GM23338 (cell line): ENCODE measurements around the gene ABCB8. TPM values are rescaled to one million over a fixed set of nuclear protein-coding genes. Genes with fewer than 3 reads are reported as not detected.

Experiments
- ATAC-seq: fragments of 200-7000 bp; cut with Tn5 transposase; 3 replicates; pipeline ENCODE4 v1.9.1; 2020
- DNase-seq: peaks from one replicate; pipeline ENCODE4 v3.0.0-alpha.2; 2015; ENCODE audit warnings: low spot score
- H2AFZ ChIP-seq: fragments of 200-600 bp; sonication (generic); 2 replicates; pipeline ENCODE4 v1.8.0; 2016; ENCODE audit warnings: antibody characterized with exemption, mild to moderate bottlenecking, moderate library complexity
- H3F3A ChIP-seq: fragments of 200-600 bp; sonication (generic); replicated peaks from 2 replicates; pipeline ENCODE4 v1.8.0; 2017; ENCODE audit warnings: antibody characterized with exemption, mixed run types, low read depth
- H3K27ac ChIP-seq: fragments of 200-600 bp; sonication (generic); 2 replicates; pipeline ENCODE4 v1.6.1; 2016; ENCODE audit warnings: low read depth
- H3K27me3 ChIP-seq: fragments of 200-600 bp; sonication (generic); 2 replicates; pipeline ENCODE4 v1.8.0; 2016; ENCODE audit warnings: mild to moderate bottlenecking, mixed run types, moderate library complexity; ENCODE audit not compliant: insufficient read depth
- H3K36me3 ChIP-seq: fragments of 200-600 bp; sonication (generic); 2 replicates; pipeline ENCODE4 v1.8.0; 2016; ENCODE audit warnings: mild to moderate bottlenecking; ENCODE audit not compliant: insufficient read depth
- H3K4me1 ChIP-seq: fragments of 200-600 bp; sonication (generic); 2 replicates; pipeline ENCODE4 v1.8.0; 2016; ENCODE audit warnings: mild to moderate bottlenecking, moderate library complexity; ENCODE audit not compliant: insufficient read depth
- H3K4me2 ChIP-seq: fragments of 200-600 bp; sonication (generic); 2 replicates; pipeline ENCODE4 v1.7.1; 2017; ENCODE audit warnings: mixed run types
- H3K4me3 ChIP-seq: fragments of 200-600 bp; sonication (generic); 2 replicates; pipeline ENCODE4 v1.6.1; 2016; ENCODE audit warnings: mixed run types
- H3K79me2 ChIP-seq: fragments of 200-600 bp; sonication (generic); replicated peaks from 2 replicates; pipeline ENCODE4 v1.8.0; 2017; ENCODE audit warnings: mild to moderate bottlenecking; ENCODE audit not compliant: insufficient read depth
- H3K9me2 ChIP-seq: fragments of 200-600 bp; sonication (generic); 2 replicates; pipeline ENCODE4 v1.8.0; 2017; ENCODE audit not compliant: insufficient read depth
- H4K20me1 ChIP-seq: fragments of 200-600 bp; sonication (generic); replicated peaks from 2 replicates; pipeline ENCODE4 v1.8.0; 2017; ENCODE audit warnings: mild to moderate bottlenecking; ENCODE audit not compliant: insufficient read depth
- H3K27ac Mint-ChIP-seq: 2 replicates; pipeline ENCODE4 v1.8.0; 2020; ENCODE audit warnings: inconsistent platforms, mild to moderate bottlenecking, moderate library complexity, mixed read lengths
- H3K27me3 Mint-ChIP-seq: 3 replicates; pipeline ENCODE4 v1.8.0; 2022; ENCODE audit warnings: low read depth, mild to moderate bottlenecking, moderate library complexity, mixed read lengths, inconsistent platforms; ENCODE audit not compliant: insufficient read depth, poor library complexity
- H3K36me3 Mint-ChIP-seq: 3 replicates; pipeline ENCODE4 v1.8.0; 2021; ENCODE audit warnings: low read depth, mild to moderate bottlenecking, inconsistent platforms, moderate library complexity, mixed read lengths
- H3K4me1 Mint-ChIP-seq: 3 replicates; pipeline ENCODE4 v1.8.0; 2020; ENCODE audit warnings: mild to moderate bottlenecking, inconsistent platforms, mixed read lengths
- H3K4me3 Mint-ChIP-seq: 3 replicates; pipeline ENCODE4 v1.8.0; 2021; ENCODE audit warnings: moderate library complexity, mild to moderate bottlenecking, inconsistent platforms, mixed read lengths
- H3K9me3 Mint-ChIP-seq: 3 replicates; pipeline ENCODE4 v1.8.0; 2020; ENCODE audit warnings: moderate library complexity, mild to moderate bottlenecking, inconsistent platforms, mixed read lengths
- CREB1 ChIP-seq: fragments of 250-450 bp; sonication (Bioruptor Pico); IDR thresholded peaks from 2 replicates; pipeline ENCODE4 v1.5.0; 2020; ENCODE audit warnings: low read depth, mild to moderate bottlenecking, moderate library complexity
- ETS1 ChIP-seq: IDR thresholded peaks from 2 replicates; pipeline ENCODE4 v1.6.1; 2016; ENCODE audit warnings: antibody characterized with exemption
- EZH2 ChIP-seq: fragments of 200-600 bp; sonication (generic); IDR thresholded peaks from one replicate; pipeline ENCODE4 v1.8.0; 2017; ENCODE audit warnings: antibody characterized with exemption, mild to moderate bottlenecking, low read depth; ENCODE audit not compliant: unreplicated experiment
- EZH2phosphoT487 ChIP-seq: fragments of 200-600 bp; sonication (generic); IDR thresholded peaks from one replicate; pipeline ENCODE4 v1.8.1; 2018; ENCODE audit warnings: antibody characterized with exemption; ENCODE audit not compliant: unreplicated experiment
- JUNB ChIP-seq: IDR thresholded peaks from one replicate; pipeline ENCODE4 v1.6.1; 2016; ENCODE audit warnings: antibody characterized with exemption; ENCODE audit not compliant: unreplicated experiment
- POLR2AphosphoS5 ChIP-seq: IDR thresholded peaks from 2 replicates; pipeline ENCODE4 v1.6.1; 2016; ENCODE audit warnings: antibody characterized with exemption, low read depth
- REST ChIP-seq: IDR thresholded peaks from one replicate; pipeline ENCODE4 v1.6.1; 2018; ENCODE audit warnings: antibody characterized with exemption; ENCODE audit not compliant: unreplicated experiment
- STAT1 ChIP-seq: IDR thresholded peaks from one replicate; pipeline ENCODE4 v1.6.1; 2016; ENCODE audit warnings: antibody characterized with exemption; ENCODE audit not compliant: unreplicated experiment
- ZNF114 ChIP-seq: fragments of 250-450 bp; sonication (Bioruptor Pico); IDR thresholded peaks from 2 replicates; pipeline ENCODE4 v1.5.0; 2020; ENCODE audit warnings: mild to moderate bottlenecking, moderate library complexity
- ZNF331 ChIP-seq: fragments of 250-450 bp; sonication (Bioruptor Pico); IDR thresholded peaks from 2 replicates; pipeline ENCODE4 v1.5.0; 2020; ENCODE audit warnings: low read depth, mild to moderate bottlenecking, moderate library complexity
- ZNF462 ChIP-seq: fragments of 250-450 bp; sonication (Bioruptor Pico); IDR thresholded peaks from 2 replicates; pipeline ENCODE4 v1.5.0; 2020; ENCODE audit warnings: mild to moderate bottlenecking, moderate library complexity
- polyA plus RNA-seq: library from polyadenylated mRNA; unstranded; fragments of >200 nt; fragmentation: Nextera tagmentation; extraction: Ambion mirVana; gene quantifications from 2 replicates; pipeline ENCODE4 v1.2.1, GENCODE V29; 2016
- total RNA-seq: library from RNA; depleted of rRNA; stranded (reverse); fragments of >200 nt; shearing (Covaris generic); gene quantifications from 2 replicates; pipeline ENCODE4 v1.2.3, GENCODE V29; 2014

ABCB8 gene
- total and polyA plus RNA-seq, 2 experiments from 2014 or later: 11.4 to 27.1 TPM

- no peaks in the 10 kb centered on the region for H3K36me3 ChIP-seq
- H3K36me3 Mint-ChIP-seq: no peaks in the 10 kb centered on the region
- no peak for ATAC-seq
- H3K79me2 ChIP-seq: no peaks in the 10 kb centered on the region
- H3K27ac Mint-ChIP-seq: no peak overlapping the region
- peaks cover 36% of the 10 kb centered on the region for H3K27me3 ChIP-seq
- peaks cover 3% of the 10 kb centered on the region; the same call in 1 of the 2 replicates for H3F3A ChIP-seq
- peaks cover 7% of the 10 kb centered on the region for H3K4me1 ChIP-seq
- H2AFZ ChIP-seq: no peak overlapping the region
- H3K4me3 Mint-ChIP-seq: no peak overlapping the region; the same call in 2 of the 3 replicates
- H3K27ac ChIP-seq: no peak overlapping the region
- no peak overlapping the region for H3K4me3 ChIP-seq
- TF ChIP-seq REST (no peak), ZNF331 (CRISPR knock-in tag) (no peak), ZNF462 (CRISPR knock-in tag) (no peak), JUNB (no peak), STAT1 (no peak), EZH2 (no peak), CREB1 (CRISPR knock-in tag) (no peak), ZNF114 (no peak), ETS1 (no peak), EZH2phosphoT487 (no peak), POLR2AphosphoS5 (no peak)
- H3K4me2 ChIP-seq: no peak overlapping the region
- H4K20me1 ChIP-seq: no peaks in the 10 kb centered on the region; the same call in 1 of the 2 replicates
- H3K4me1 Mint-ChIP-seq: peaks cover 25% of the 10 kb centered on the region
- H3K27me3 Mint-ChIP-seq: peaks cover 39% of the 10 kb centered on the region
- no peaks in the 10 kb centered on the region for H3K9me2 ChIP-seq
- H3K9me3 Mint-ChIP-seq: no peaks in the 10 kb centered on the region
- DNase-seq: no peak
These were observed 24.8 kb downstream of the ABCB8 start for GRCh38 chr7:151053096-151053495.
